GM19025 (cell line): ENCODE data around the gene SFTPA1.
"Not testable (repeated sequence)": the region's sequence is repeated elsewhere in the genome, so short reads cannot be mapped to it uniquely, and the experiment has no call there.

Source experiments
- ATAC-seq: cut with Tn5 transposase; IDR thresholded peaks from one replicate; pipeline ENCODE4 v1.9.1; 2021; ENCODE audit warnings: mild to moderate bottlenecking, low read depth, moderate library complexity; ENCODE audit not compliant: unreplicated experiment

The SFTPA1 gene

DNA sequence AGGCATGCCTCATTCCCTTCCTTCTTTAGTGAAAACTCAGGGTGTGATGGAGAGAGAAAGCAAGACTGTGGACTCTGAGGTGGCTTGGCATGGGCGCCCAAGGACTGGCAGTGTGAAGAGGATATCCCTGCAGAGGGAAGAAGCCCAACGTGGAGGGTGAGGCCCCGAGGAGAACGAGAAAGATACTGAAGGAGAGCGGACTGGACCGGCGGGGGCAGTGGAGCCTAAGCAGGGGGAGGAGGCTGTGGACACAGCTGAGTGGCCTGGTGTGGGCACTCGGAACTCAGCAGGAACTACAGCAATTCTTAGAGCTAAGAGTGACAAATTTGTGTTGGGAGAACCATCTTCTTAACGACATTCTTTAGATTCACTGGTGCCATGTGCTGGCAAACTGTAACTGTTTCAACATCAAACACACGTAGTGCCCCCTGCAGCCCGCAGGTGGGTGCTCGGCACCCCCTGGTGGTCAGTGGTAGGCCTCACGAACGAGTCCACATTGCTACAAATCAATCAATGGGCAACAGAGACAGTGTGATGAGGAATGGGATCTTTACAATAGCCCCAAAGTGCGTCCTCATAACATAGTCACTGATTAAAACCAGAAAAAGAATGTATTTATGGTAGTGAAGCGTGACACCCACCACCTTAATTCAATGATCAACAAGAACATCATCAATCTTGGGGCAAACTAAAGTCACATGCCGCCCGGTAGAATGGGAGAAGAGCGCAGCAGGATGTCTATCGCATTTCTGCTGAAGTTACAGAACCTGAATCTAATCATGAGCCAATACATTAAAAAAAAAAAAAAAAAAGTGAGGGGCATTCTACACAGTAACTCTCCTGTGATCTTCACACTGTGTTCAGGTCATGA lies 2.0 kb upstream of the SFTPA1 start:
- ATAC-seq = no peak

DNA sequence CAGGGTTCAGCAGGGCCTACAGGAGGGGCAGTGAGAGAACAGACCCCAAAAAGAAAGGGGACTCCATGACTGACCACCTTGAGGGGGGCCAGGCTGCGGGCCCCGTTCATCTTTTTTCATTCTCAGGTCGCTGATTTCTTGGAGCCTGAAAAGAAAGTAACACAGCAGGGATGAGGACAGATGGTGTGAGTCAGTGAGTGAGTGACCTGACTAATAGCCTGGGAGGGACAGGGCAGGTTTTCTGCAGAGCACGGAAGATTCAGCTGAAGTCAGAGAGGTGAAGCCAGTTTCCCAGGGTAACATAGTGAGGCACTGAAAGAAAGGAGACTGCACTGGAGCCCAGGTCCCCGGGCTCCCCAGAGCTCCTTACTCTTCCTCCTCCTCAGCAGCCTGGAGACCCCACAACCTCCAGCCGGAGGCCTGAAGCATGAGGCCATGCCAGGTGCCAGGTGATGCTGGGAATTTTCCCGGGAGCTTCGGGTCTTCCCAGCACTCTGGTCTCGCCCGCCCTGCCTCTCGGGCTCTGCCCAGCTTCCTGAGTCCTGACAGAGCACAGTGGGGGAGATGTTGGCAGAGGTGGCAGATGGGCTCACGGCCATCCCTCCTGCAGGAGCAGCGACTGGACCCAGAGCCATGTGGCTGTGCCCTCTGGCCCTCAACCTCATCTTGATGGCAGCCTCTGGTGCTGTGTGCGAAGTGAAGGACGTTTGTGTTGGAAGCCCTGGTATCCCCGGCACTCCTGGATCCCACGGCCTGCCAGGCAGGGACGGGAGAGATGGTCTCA lies 646 bp downstream of the SFTPA1 start:
- ATAC-seq = not testable (repeated sequence)

DNA sequence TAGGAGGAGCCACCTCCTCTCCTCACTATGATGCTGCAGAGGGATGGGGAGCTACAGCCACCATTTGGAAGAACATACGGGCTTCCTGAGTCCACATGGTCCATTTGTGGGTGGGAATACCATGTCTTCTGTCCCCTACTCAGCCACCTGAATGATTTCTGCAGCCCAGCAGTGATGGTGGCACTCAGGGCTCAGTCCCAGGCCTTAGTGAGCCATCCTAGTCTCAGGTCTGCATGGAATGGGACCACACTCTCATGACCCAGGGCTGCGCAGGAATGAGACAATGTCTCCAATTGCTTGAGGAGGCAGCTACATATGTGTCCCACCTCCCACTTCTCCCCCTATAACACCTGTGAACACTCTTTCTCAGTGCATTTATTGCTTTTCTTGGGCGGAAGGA lies 4.8 kb downstream of the SFTPA1 start:
- no peak for ATAC-seq

DNA sequence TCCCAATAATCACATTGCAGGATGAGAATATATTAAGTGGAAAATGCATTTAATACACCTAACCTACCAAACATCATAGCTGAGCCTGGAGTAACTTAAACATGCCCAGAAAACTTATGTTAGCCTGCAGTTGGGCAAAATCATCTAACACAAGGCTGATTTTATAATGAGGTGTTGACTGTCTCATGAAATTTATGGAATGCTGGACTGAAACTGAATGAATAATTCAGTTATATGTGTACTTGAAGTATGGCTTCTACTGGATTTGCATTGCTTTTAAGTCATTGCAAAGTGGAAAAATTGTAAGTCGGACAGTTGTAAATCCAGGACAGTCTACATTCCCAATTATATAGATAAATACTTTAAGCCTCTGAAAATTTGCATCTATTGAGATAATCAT lies 5.4 kb downstream of the SFTPA1 start:
- ATAC-seq = no peak

DNA sequence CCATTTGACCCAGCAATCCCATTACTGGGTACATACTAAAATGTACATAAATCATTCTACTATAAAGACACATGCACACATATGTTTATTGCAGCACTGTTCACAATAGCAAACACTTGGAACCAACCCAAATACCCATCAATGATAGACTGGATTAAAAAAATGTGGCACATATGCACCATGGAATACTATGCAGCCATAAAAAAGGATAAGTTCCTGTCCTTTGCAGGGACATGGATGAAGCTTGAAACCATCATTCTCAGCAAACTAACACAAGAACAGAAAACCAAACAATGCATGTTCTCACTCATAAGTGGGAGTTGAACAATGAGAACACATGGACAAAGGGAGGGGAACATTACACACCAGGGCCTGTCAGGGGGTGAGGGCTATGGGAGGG lies 12.9 kb downstream of the SFTPA1 start:
- ATAC-seq = not testable (repeated sequence)

DNA sequence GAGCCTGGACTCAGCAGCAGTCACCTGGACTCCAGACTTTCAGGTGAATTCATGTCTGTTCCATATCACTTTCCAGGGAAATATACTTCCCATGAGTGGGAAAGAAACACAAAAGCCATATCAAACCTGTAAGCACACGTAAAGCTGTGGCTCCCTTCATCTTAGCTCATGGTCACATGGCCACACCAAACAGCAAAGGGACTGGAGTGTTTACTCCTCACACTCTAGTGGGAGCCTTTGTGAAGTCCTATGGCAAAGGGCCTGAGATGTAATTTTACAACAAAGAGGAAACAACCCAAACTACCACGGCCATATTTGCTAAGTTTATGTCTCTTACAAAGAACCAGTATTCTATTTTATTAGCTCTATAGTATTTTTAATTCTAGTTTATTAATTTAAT lies 16.3 kb downstream of the SFTPA1 start:
- ATAC-seq = no peak

DNA sequence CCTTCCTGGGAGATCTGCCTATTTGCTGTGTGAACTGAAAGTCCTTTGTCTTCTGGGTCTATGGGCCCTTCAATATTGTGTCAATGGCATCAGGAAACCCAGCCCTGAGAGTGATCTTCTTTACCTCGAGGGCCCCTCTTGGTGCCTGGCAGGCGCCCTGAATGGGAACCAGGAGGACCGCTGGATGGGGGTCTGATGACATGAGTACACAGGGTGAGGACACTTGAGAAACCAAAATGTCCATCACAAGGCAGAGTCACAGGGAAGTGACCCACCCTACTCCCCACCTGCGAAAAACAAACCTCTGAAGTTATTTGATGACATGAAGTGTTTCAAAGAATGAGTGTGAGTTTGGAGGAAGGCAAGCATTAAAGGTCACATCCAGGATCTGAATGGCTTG lies 17.3 kb downstream of the SFTPA1 start:
- ATAC-seq = no peak

DNA sequence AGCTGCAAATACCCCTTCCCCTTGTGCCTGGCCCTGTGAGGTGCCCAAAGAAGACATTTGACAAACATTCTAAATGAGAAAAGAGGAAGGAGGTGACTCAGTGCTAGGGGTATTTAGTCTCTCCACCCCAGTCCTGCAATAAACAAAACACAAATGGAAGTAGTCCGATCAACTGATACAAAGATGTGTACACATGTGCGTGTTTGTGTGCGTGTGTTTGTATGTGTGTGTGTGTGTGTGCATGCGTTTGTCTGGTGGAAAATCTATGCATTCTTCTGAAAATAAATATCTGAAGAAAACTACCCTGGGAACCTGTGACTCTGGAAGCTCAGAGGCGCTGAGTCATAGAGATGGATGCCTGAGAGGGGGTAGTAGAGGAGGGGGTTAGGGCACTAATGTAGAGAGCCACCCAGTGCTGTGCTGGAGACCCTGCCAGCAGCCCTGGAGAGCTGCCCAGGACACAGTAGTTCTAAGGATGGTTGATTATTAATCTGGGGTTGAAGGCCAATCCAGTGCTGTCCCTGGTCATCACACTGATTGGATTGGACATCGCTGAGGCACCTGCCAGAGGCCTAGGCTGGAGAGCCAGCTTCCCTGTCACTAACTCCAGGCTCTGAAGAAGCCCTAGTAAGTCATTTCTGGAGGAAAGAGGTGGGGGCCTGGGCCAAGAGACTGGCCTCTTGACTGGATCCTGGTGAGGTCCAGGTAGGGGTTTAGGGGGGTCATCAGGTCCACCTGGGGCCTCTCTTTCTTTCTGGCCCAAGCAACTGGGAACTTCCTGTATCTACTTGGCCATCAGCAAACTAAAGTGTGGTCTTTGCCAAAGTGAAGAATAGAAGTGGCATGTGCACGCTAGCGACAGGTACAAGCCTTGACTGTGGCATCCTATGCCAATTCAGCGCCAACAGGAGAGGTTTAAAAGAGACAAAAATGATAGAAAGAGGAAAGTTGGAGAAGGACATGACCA lies 18.5 kb downstream of the SFTPA1 start:
- no peak for ATAC-seq

DNA sequence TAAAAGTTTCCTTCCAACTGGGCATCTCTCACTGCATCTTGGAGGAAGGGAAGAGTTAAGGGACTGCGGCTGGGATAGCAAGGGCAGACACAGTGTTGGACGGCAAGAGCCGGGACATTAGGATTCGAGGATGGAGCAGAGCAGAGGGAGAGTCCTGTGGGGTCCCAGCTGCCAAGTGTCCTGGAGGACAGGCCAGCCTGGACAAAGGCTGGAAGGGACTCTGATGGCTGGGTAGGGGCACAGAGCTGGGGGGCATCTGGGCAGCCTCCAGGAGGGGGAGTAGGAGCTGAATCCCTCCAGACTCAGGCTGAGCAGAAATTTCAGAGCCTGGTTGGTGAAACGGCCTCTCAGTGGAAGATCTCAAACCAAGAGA lies 19.2 kb downstream of the SFTPA1 start:
- no peak for ATAC-seq

DNA sequence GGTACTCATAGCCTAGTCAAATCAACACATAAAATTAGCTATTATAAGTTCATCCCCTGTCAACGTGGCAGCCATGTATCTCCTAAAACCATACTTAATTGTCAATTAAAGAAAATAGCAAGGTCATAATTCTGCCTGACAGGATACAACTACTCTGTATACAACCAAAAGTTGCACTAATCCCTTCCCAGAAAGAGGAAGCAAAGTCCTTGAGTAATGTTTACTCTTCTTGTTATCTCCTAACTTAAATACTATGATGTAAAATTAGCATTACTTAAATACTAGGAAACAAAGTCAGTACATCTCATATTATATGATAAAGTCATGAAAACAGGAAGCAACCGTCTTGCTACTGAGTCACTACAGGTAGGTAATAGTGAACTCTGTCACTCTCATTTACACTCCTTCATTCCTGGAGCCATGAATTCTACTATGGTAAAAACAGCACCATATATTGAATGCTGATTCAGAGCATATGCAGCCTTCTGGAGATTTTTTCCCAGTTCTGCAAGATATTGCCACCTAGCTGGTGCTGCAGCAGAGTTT lies 26.0 kb downstream of the SFTPA1 start:
- ATAC-seq = not testable (repeated sequence)

DNA sequence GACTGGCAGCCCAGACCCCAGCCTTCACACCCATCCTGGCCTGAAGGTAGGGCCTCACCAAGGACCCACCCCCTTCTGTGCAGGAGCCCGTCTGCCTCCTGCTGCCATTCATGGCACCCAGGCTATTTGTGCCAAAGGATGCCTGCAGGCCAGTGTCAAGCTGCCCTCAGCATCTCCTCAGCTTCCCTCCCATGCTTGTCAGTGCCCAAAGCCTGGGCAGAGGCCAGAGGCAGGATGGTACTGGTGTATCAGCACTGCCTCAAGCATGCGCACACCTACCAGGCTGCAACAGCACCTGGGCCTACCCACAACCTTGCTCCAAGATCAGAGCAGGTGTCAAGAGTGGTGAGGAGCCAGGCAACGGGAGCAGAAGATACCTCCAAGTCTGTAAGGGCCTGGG lies 27.6 kb downstream of the SFTPA1 start:
- no peak for ATAC-seq

DNA sequence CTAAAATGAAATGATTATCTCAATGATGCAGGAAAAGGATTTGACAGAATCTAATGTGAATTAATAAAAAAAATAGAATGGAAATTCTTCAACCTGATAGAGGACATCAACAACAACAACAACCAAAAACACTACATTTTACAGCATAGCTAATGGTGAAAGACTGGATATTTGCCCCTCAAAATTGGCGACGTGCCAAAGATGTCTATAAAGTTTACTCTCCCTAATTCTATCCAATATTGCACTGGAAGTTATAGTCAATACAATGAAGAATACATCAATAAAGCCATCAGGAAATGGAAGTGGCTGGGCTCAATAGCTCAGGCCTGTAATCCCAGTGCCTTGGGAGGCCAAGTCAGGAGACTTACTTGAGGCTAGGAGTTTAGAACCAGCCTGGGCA lies 42.0 kb downstream of the SFTPA1 start:
- not testable (repeated sequence) for ATAC-seq

DNA sequence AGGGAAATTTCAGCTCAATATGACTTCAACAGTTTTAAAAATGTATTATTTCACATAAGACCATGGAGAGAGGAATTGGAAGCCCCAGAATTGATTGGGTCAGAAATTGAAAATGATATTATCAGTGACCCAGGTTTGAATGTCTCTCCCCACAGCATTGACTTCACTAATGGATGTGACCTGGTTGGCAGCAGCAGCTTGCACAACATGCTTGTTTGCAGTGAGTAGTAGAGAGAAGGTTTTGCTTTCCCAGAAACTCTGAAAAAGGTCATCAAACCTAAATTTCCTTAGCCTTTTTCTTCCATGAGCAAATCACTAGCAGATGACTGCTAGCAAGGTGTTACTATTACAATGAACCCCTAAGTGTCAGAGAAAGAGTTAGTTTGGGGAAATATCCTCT lies 52.5 kb downstream of the SFTPA1 start:
- not testable (repeated sequence) for ATAC-seq

DNA sequence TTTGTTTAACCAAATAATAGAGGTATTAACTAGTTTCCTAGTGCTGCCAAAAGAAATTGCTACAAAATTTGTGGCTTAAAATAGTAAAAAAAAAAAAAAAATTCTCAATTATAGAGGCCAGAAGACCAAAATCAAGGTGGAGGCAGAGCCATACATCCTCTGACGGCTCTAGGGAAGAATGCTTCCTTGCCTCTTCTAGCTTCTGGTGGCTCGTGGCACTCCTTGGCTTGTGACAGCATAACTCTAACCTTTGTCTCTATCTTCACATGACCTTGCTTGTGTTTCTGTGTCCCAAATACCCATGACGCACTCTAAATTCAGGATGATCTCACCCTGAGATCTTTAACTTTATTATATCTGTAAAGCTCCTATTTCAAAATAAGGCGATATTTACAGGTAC lies 53.9 kb downstream of the SFTPA1 start:
- not testable (repeated sequence) for ATAC-seq
